H1 (cell line): ENCODE data around the gene ROR1. TPM values are rescaled to one million over a fixed set of nuclear protein-coding genes. Genes with fewer than 3 reads are reported as not detected.

Experiments
- CTCF ChIA-PET: fragments of 300-600 bp; sonication (Branson Sonifier 250); formaldehyde crosslinking; loops from one replicate; lab custom pipeline; 2021; ENCODE audit not compliant: partially characterized antibody; lab: Charles Lee
- POLR2A ChIA-PET: fragments of 300-600 bp; sonication (Branson Sonifier 250); formaldehyde crosslinking; loops from one replicate; lab custom pipeline; 2021; ENCODE audit warnings: inconsistent platforms; ENCODE audit not compliant: partially characterized antibody; lab: Charles Lee
- DNase-seq, 2 experiments: peaks; one replicate each; pipeline versions ENCODE4 v3.0.0 to v3.0.0-alpha.2; 2010 to 2022; ENCODE audit warnings: low spot score in 2 of 2, low read depth in 1 of 2, mixed read lengths in 1 of 2
- FAIRE-seq: peaks from 2 replicates; lab custom pipeline; 2011; peaks lifted over from hg19 to GRCh38; lab: Jason Lieb, UNC
- H2AFZ ChIP-seq: 2 replicates; pipeline ENCODE4 v1.8.1; 2012; ENCODE audit warnings: low read length, inconsistent platforms
- H2AK5ac ChIP-seq: 2 replicates; pipeline ENCODE4 v1.6.1; 2013; ENCODE audit warnings: low read depth, low read length
- H2BK120ac ChIP-seq: replicated peaks from 2 replicates; pipeline ENCODE3; 2013; ENCODE audit warnings: low read depth, low read length, inconsistent platforms
- H2BK12ac ChIP-seq: 2 replicates; pipeline ENCODE4 v1.6.1; 2013; ENCODE audit warnings: low read depth, low read length
- H2BK15ac ChIP-seq: 2 replicates; pipeline ENCODE4 v1.6.1; 2013; ENCODE audit warnings: low read length
- H2BK20ac ChIP-seq: 2 replicates; pipeline ENCODE4 v1.6.1; 2013; ENCODE audit warnings: low read length
- H2BK5ac ChIP-seq: 2 replicates; pipeline ENCODE4 v1.6.1; 2013; ENCODE audit warnings: low read depth, low read length
- H3K14ac ChIP-seq: 2 replicates; pipeline ENCODE4 v1.6.1; 2013; ENCODE audit warnings: inconsistent platforms; ENCODE audit not compliant: insufficient read length
- H3K18ac ChIP-seq: 2 replicates; pipeline ENCODE4 v1.6.1; 2013; ENCODE audit warnings: low read length; ENCODE audit errors: extremely low read depth
- H3K23ac ChIP-seq: 2 replicates; pipeline ENCODE4 v1.6.1; 2013; ENCODE audit warnings: inconsistent platforms; ENCODE audit not compliant: insufficient read length
- H3K23me2 ChIP-seq: 2 replicates; pipeline ENCODE4 v1.6.1; 2013; ENCODE audit warnings: low read depth, low read length
- H3K27ac ChIP-seq: 2 replicates; pipeline ENCODE4 v1.6.1; 2011; ENCODE audit warnings: low read depth, low read length, inconsistent platforms
- H3K27me3 ChIP-seq, 4 experiments: replicated peaks in 1 of 4; 1 replicate in 1 of 4; 2 replicates in 3 of 4; pipeline versions ENCODE4 v1.6.1 to v1.8.1; 2011 to 2013; ENCODE audit warnings: low read length in 3 of 4, mild to moderate bottlenecking in 3 of 4, inconsistent platforms in 2 of 4, mixed read lengths in 2 of 4, moderate library complexity in 1 of 4; ENCODE audit not compliant: control insufficient read depth in 3 of 4, insufficient read depth in 3 of 4; ENCODE audit errors: extremely low read depth in 1 of 4
- H3K36me3 ChIP-seq, 4 experiments: 2 replicates each; pipeline versions ENCODE4 v1.6.1 to v1.8.1; 2011 to 2013; ENCODE audit warnings: mild to moderate bottlenecking in 4 of 4, low read length in 3 of 4, moderate library complexity in 2 of 4, control low read depth in 1 of 4, inconsistent platforms in 1 of 4; ENCODE audit not compliant: insufficient read depth in 4 of 4, control insufficient read depth in 2 of 4
- H3K4ac ChIP-seq: replicated peaks from 2 replicates; pipeline ENCODE3; 2013; ENCODE audit warnings: low read length, low read depth, mixed read lengths, inconsistent platforms; ENCODE audit not compliant: insufficient read length
- H3K4me1 ChIP-seq, 4 experiments: replicated peaks in 1 of 4; 1 replicate in 1 of 4; 2 replicates in 3 of 4; pipeline versions ENCODE4 v1.6.1 to v1.8.1; 2011 to 2013; ENCODE audit warnings: low read length in 3 of 4, inconsistent platforms in 2 of 4, mixed read lengths in 1 of 4; ENCODE audit not compliant: insufficient read depth in 4 of 4, control insufficient read depth in 3 of 4
- H3K4me2 ChIP-seq, 2 experiments: 2 replicates each; pipeline versions ENCODE4 v1.6.1 to v1.8.1; 2011 to 2013; ENCODE audit warnings: low read depth in 2 of 2, low read length in 2 of 2, control low read depth in 1 of 2, inconsistent platforms in 1 of 2, mild to moderate bottlenecking in 1 of 2; ENCODE audit not compliant: insufficient read depth in 1 of 2
- H3K4me3 ChIP-seq, 4 experiments: fragments of 200-600, 300-600 bp in 1 of 4; sonication (generic), shearing (Covaris generic), sonication (Bioruptor Twin) in 1 of 4; 2 replicates each; pipeline versions ENCODE4 v1.5.1 to v1.8.1; 2011 to 2016; ENCODE audit warnings: low read length in 4 of 4, low read depth in 3 of 4, control low read depth in 2 of 4, inconsistent platforms in 2 of 4, mild to moderate bottlenecking in 2 of 4, mixed read lengths in 1 of 4, moderate library complexity in 1 of 4; ENCODE audit not compliant: insufficient read depth in 2 of 4; ENCODE audit errors: extremely low read depth in 1 of 4
- H3K56ac ChIP-seq: replicated peaks from 2 replicates; pipeline ENCODE3; 2013; ENCODE audit warnings: low read depth, mild to moderate bottlenecking, mixed read lengths, low read length, inconsistent platforms; ENCODE audit not compliant: insufficient read length
- H3K79me1 ChIP-seq: 2 replicates; pipeline ENCODE4 v1.6.1; 2013; ENCODE audit warnings: low read depth, low read length, control low read depth
- H3K79me2 ChIP-seq, 2 experiments: 2 replicates each; pipeline versions ENCODE4 v1.6.1 to v1.8.1; 2012 to 2013; ENCODE audit warnings: low read length in 2 of 2, mild to moderate bottlenecking in 2 of 2, inconsistent platforms in 1 of 2; ENCODE audit not compliant: insufficient read depth in 2 of 2, control insufficient read depth in 1 of 2
- H3K9ac ChIP-seq, 4 experiments: replicated peaks in 1 of 4; 1 replicate in 1 of 4; 2 replicates in 3 of 4; pipeline versions ENCODE4 v1.6.1 to v1.8.1; 2011 to 2013; ENCODE audit warnings: low read depth in 3 of 4, low read length in 3 of 4, control low read depth in 2 of 4, mild to moderate bottlenecking in 2 of 4, moderate library complexity in 2 of 4, inconsistent platforms in 1 of 4; ENCODE audit errors: extremely low read depth in 1 of 4
- H3K9me3 ChIP-seq, 2 experiments: 2 replicates each; pipeline versions ENCODE4 v1.6.1 to v1.8.1; 2012 to 2013; ENCODE audit warnings: mild to moderate bottlenecking in 2 of 2, moderate library complexity in 2 of 2, control low read depth in 1 of 2, inconsistent platforms in 1 of 2, low read depth in 1 of 2, low read length in 1 of 2, mixed read lengths in 1 of 2; ENCODE audit not compliant: insufficient read depth in 2 of 2
- H4K20me1 ChIP-seq, 2 experiments: replicated peaks in 1 of 2; 2 replicates each; pipeline versions ENCODE3 to v1.8.1; 2011 to 2013; ENCODE audit warnings: inconsistent platforms in 2 of 2, low read length in 2 of 2, mild to moderate bottlenecking in 1 of 2; ENCODE audit not compliant: insufficient read depth in 2 of 2, control insufficient read depth in 1 of 2
- H4K5ac ChIP-seq: 2 replicates; pipeline ENCODE4 v1.6.1; 2013; ENCODE audit warnings: low read length, low read depth, mixed read lengths, inconsistent platforms; ENCODE audit not compliant: insufficient read length
- H4K8ac ChIP-seq: 2 replicates; pipeline ENCODE4 v1.8.0; 2013; ENCODE audit warnings: mild to moderate bottlenecking, moderate library complexity, low read length, inconsistent platforms; ENCODE audit not compliant: insufficient read depth; ENCODE audit errors: extremely low read depth
- H4K91ac ChIP-seq: replicated peaks from 2 replicates; pipeline ENCODE3; 2013; ENCODE audit warnings: low read length, mixed read lengths, inconsistent platforms; ENCODE audit not compliant: insufficient read length
- ATF3 ChIP-seq: IDR thresholded peaks from 2 replicates; pipeline ENCODE4 v1.6.1; 2011; ENCODE audit warnings: low read depth, mild to moderate bottlenecking, low read length; ENCODE audit not compliant: insufficient read depth
- BCL11A ChIP-seq, 2 experiments: IDR thresholded peaks; one replicate each; pipeline ENCODE4 v1.6.1; 2011; ENCODE audit warnings: low read depth in 2 of 2, low read length in 2 of 2, mild to moderate bottlenecking in 2 of 2
- CHD1 ChIP-seq: IDR thresholded peaks from 2 replicates; pipeline ENCODE4 v1.6.1; 2012; ENCODE audit warnings: low read depth, low read length, improper control_type of control experiment
- CREB1 ChIP-seq: IDR thresholded peaks from 2 replicates; pipeline ENCODE4 v1.6.1; 2012; ENCODE audit warnings: inconsistent platforms
- JUN ChIP-seq: IDR thresholded peaks from 2 replicates; pipeline ENCODE4 v1.6.1; 2011; ENCODE audit warnings: low read depth, mild to moderate bottlenecking, improper control_type of control experiment, low read length
- MAX ChIP-seq: IDR thresholded peaks from 2 replicates; pipeline ENCODE4 v1.6.1; 2012; ENCODE audit warnings: inconsistent platforms
- RAD21 ChIP-seq, 2 experiments: IDR thresholded peaks in 1 of 2; conservative IDR thresholded peaks in 1 of 2; 2 replicates each; pipeline ENCODE4 v1.6.1; 2011; ENCODE audit warnings: low read depth in 2 of 2, low read length in 2 of 2, improper control_type of control experiment in 1 of 2, inconsistent platforms in 1 of 2, mild to moderate bottlenecking in 1 of 2, moderate library complexity in 1 of 2
- RFX5 ChIP-seq: IDR thresholded peaks from 2 replicates; pipeline ENCODE4 v1.6.1; 2011; ENCODE audit warnings: low read depth, low read length, improper control_type of control experiment, borderline replicate concordance
- SIX5 ChIP-seq: IDR thresholded peaks from 2 replicates; pipeline ENCODE4 v1.6.1; 2011; ENCODE audit warnings: mild to moderate bottlenecking, low read depth, low read length
- SP4 ChIP-seq: IDR thresholded peaks from 2 replicates; pipeline ENCODE4 v1.6.1; 2012; ENCODE audit warnings: low read length, inconsistent platforms
- TAF7 ChIP-seq: optimal IDR thresholded peaks from 2 replicates; pipeline ENCODE3; 2011; ENCODE audit warnings: low read depth, mild to moderate bottlenecking, inconsistent platforms, low read length, moderate library complexity, borderline replicate concordance
- TBP ChIP-seq: IDR thresholded peaks from 2 replicates; pipeline ENCODE4 v1.6.1; 2011; ENCODE audit warnings: low read depth, low read length, improper control_type of control experiment
- TCF12 ChIP-seq: IDR thresholded peaks from 2 replicates; pipeline ENCODE4 v1.6.1; 2011; ENCODE audit warnings: low read depth, mild to moderate bottlenecking, low read length
- polyA plus RNA-seq, 7 experiments: library from polyadenylated mRNA; depleted of rRNA in 3 of 7; stranded (reverse) in 5 of 7; unstranded in 2 of 7; fragments of >200 nt in 5 of 7; fragments of 200-250 nt in 2 of 7; gene quantifications; 1 replicate in 5 of 7; 2 replicates in 1 of 7; 4 replicates in 1 of 7; pipeline versions ENCODE4 v1.2.1 to v1.2.3, GENCODE V29; 2011 to 2013; ENCODE audit warnings: missing spikeins in 2 of 7, mixed read lengths in 2 of 7
- total RNA-seq: library from RNA; stranded (reverse); fragmentation: NEBNext Ultra II Directional; extraction: Animal tissue kit (Norgen Biotek cat#: 25700); gene quantifications from 2 replicates; pipeline ENCODE4 v1.2.1, GENCODE V29; 2021

Gene ROR1
- total and polyA plus RNA-seq, 2 of the 8 experiments (the other 6 are each of a cell fraction or from before 2014, with no cell fraction given), result 33.6 to 73.6 TPM

GRCh38 chr1:63757334-63757733, 16.5 kb upstream of the ROR1 start:
- FAIRE-seq (no peak), DNase-seq (no peak)
- Histone ChIP-seq H2BK5ac (no peak overlapping the region), H3K4me1 (no peaks in the 10 kb centered on the region; a peak in 1 of 7 replicates), H4K8ac (no peak overlapping the region), H3K79me2 (no peaks in the 10 kb centered on the region), H3K23ac (no peak overlapping the region), H3K79me1 (no peaks in the 10 kb centered on the region), H3K18ac (no peak overlapping the region), H4K5ac (no peak overlapping the region), H3K56ac (no peak overlapping the region), H2AFZ (no peak overlapping the region), H2BK120ac (no peak overlapping the region), H3K14ac (no peak overlapping the region), H3K27me3 (no peaks in the 10 kb centered on the region), H4K91ac (no peak overlapping the region), H3K4me3 (no peak overlapping the region), H3K27ac (no peak overlapping the region), H3K4me2 (no peak overlapping the region), H3K9ac (no peak overlapping the region), H3K9me3 (no peaks in the 10 kb centered on the region), H3K4ac (no peak overlapping the region), H4K20me1 (no peaks in the 10 kb centered on the region), H2BK15ac (no peak overlapping the region), H2BK12ac (no peak overlapping the region), H3K36me3 (no peaks in the 10 kb centered on the region), H2BK20ac (no peak overlapping the region), H2AK5ac (no peak overlapping the region), H3K23me2 (no peaks in the 10 kb centered on the region; the same call in 1 of the 2 replicates)
- ChIA-PET CTCF (interaction anchor here (0.8 to 1.6 kb wide), 6 partner anchors 9 to 161 kb away, joined by 3 to 5 read pairs (median 3); no protein-coding TSS in a partner anchor), POLR2A (no interaction called here)
- TF ChIP-seq SIX5, result no peak
- TF ChIP-seq RFX5, result no peak
- no peak for TF ChIP-seq RAD21 (IDR thresholded peaks at IDR 0.05 in 1 of 2, conservative IDR thresholded peaks at IDR 0.05 in 1 of 2; ENCODE audit: low read depth in 2 of 2, low read length in 2 of 2)
- no peak for TF ChIP-seq MAX
- no peak for TF ChIP-seq TCF12
- TF ChIP-seq CREB1, result no peak
- no peak for TF ChIP-seq SP4
- no peak for TF ChIP-seq CHD1
- no peak for TF ChIP-seq BCL11A (IDR thresholded peaks at IDR 0.05; ENCODE audit: low read depth in 2 of 2, low read length in 2 of 2)
- no peak for TF ChIP-seq TAF7
- no peak for TF ChIP-seq ATF3
- no peak for TF ChIP-seq JUN
- TF ChIP-seq TBP, result no peak
